Natural killer cell (primary cell): ENCODE results near the gene TMEM218. TPM values are rescaled to one million over a fixed set of nuclear protein-coding genes. Genes with fewer than 3 reads are reported as not detected.
A peak's percentile ranks its signal among the peaks of the same experiment; 100 is the strongest.

ENCODE experiments used
- ATAC-seq, 3 donors: fragments of 150-1000 bp in 2 of 3; fragments of 200-7000 bp in 1 of 3; cut with Tn5 transposase; 1 replicate in 1 of 3; 2 replicates in 2 of 3; pipeline ENCODE4 v1.10.0; 2021; ENCODE audit warnings: mild to moderate bottlenecking in 2 of 3, moderate library complexity in 2 of 3
- DNase-seq, 2 donors: peaks; one replicate each; pipeline versions ENCODE4 v3.0.0 to v3.0.0-alpha.2; 2013 to 2021; ENCODE audit warnings: mixed read lengths in 1 of 2
- H3K27ac ChIP-seq: one replicate; pipeline ENCODE4 v1.5.1; 2013; ENCODE audit warnings: mild to moderate bottlenecking, low read length
- H3K27me3 ChIP-seq: one replicate; pipeline ENCODE4 v1.6.1; 2013; ENCODE audit warnings: low read length; ENCODE audit not compliant: control insufficient read depth, insufficient read depth
- H3K36me3 ChIP-seq: one replicate; pipeline ENCODE4 v1.6.1; 2013; ENCODE audit warnings: low read length; ENCODE audit not compliant: control insufficient read depth, insufficient read depth
- H3K4me1 ChIP-seq: one replicate; pipeline ENCODE4 v1.6.1; 2013; ENCODE audit warnings: low read length; ENCODE audit not compliant: control insufficient read depth, insufficient read depth
- H3K4me3 ChIP-seq: one replicate; pipeline ENCODE4 v1.5.1; 2013; ENCODE audit warnings: low read length
- H3K9me3 ChIP-seq: one replicate; pipeline ENCODE4 v1.6.1; 2013; ENCODE audit warnings: low read length; ENCODE audit not compliant: control insufficient read depth, insufficient read depth
- H3K27ac Mint-ChIP-seq, 2 donors: one replicate each; pipeline ENCODE4 v1.8.0; 2022; ENCODE audit warnings: mild to moderate bottlenecking in 2 of 2, mixed read lengths in 2 of 2, moderate library complexity in 1 of 2
- H3K27me3 Mint-ChIP-seq, 2 donors: one replicate each; pipeline ENCODE4 v1.8.0; 2022; ENCODE audit warnings: low read depth in 2 of 2, mixed read lengths in 2 of 2
- H3K36me3 Mint-ChIP-seq: one replicate; pipeline ENCODE4 v1.8.0; 2022; ENCODE audit warnings: mixed read lengths
- H3K4me1 Mint-ChIP-seq, 2 donors: one replicate each; pipeline ENCODE4 v1.8.0; 2022; ENCODE audit warnings: mixed read lengths in 2 of 2
- H3K4me3 Mint-ChIP-seq: one replicate; pipeline ENCODE4 v1.8.0; 2022; ENCODE audit warnings: mild to moderate bottlenecking, moderate library complexity, mixed read lengths
- H3K9me3 Mint-ChIP-seq, 2 donors: one replicate each; pipeline ENCODE4 v1.8.0; 2022; ENCODE audit warnings: mixed read lengths in 2 of 2
- CTCF ChIP-seq: fragments of 200-600 bp; IDR thresholded peaks from one replicate; pipeline ENCODE4 v1.8.0; 2022; ENCODE audit warnings: antibody characterized with exemption
- WGBS: methylation state at CpG from one replicate; pipeline ENCODE4 v1.1.7; 2013; ENCODE audit warnings: missing lambda C conversion rate; ENCODE audit not compliant: insufficient coverage; 5-methylcytosine and 5-hydroxymethylcytosine counted together
- intact Hi-C: fragments of 100-400 bp; cut with micrococcal nuclease; formaldehyde crosslinking; loops from one replicate; pipeline ENCODE4 v1.14.2; 2022
- total RNA-seq, 4 donors: library from RNA; stranded (reverse); fragments of 120-200 nt in 1 of 4; gene quantifications; one replicate each; pipeline versions ENCODE4 v1.2.3 to v1.2.4, GENCODE V29; 2013 to 2022

Gene TMEM218
- total RNA-seq, 3 donors from 2014 or later (not counting 1 experiment from before 2014, with no cell fraction given): 10.0 to 14.2 (median 12.1) TPM

- H3K27ac Mint-ChIP-seq: no peak overlapping the region
- intact Hi-C loops: no loop called here
- H3K9me3 Mint-ChIP-seq: no peaks in the 10 kb centered on the region
- WGBS: 87% methylated on average over 4 of the region's 4 CpGs
- H3K36me3 ChIP-seq: no peaks in the 10 kb centered on the region
- no peaks in the 10 kb centered on the region for H3K4me1 ChIP-seq
- peaks cover 43 to 62% of the 10 kb centered on the region in 2 donors for H3K27me3 Mint-ChIP-seq
- H3K9me3 ChIP-seq: no peaks in the 10 kb centered on the region
- H3K4me3 Mint-ChIP-seq: no peak overlapping the region
- TF ChIP-seq CTCF: no peak
- H3K4me1 Mint-ChIP-seq: peaks cover 0 to 9% of the 10 kb centered on the region in 2 donors
- DNase-seq: no peak
- ATAC-seq: no peak
- H3K27me3 ChIP-seq: peaks cover 7% of the 10 kb centered on the region
- no peak overlapping the region for H3K4me3 ChIP-seq
- H3K27ac ChIP-seq: no peak overlapping the region
- H3K36me3 Mint-ChIP-seq: no peaks in the 10 kb centered on the region
Measured at GRCh38 chr11:125128450-125128849, 17.0 kb upstream of the TMEM218 start.

- Histone ChIP-seq H3K4me1 (no peaks in the 10 kb centered on the region), H3K9me3 (no peaks in the 10 kb centered on the region), H3K27me3 (peaks cover 4% of the 10 kb centered on the region), H3K27ac (no peak overlapping the region), H3K4me3 (no peak overlapping the region), H3K36me3 (no peaks in the 10 kb centered on the region)
- intact Hi-C loops: no loop called here
- H3K36me3 Mint-ChIP-seq: no peaks in the 10 kb centered on the region
- H3K27me3 Mint-ChIP-seq: peaks cover 35 to 64% of the 10 kb centered on the region in 2 donors
- H3K9me3 Mint-ChIP-seq: no peaks in the 10 kb centered on the region
- no peak overlapping the region for H3K4me3 Mint-ChIP-seq
- no peak overlapping the region for H3K27ac Mint-ChIP-seq
- DNase-seq: no peak
- WGBS: 69% methylated on average over 4 of the region's 4 CpGs
- no peak for TF ChIP-seq CTCF
- peaks cover 0 to 9% of the 10 kb centered on the region in 2 donors for H3K4me1 Mint-ChIP-seq
- ATAC-seq: no peak
Measured at GRCh38 chr11:125124618-125124992, 13.2 kb upstream of the TMEM218 start.

GRCh38 chr11:125123947-125124617 lies 12.7 kb upstream of the TMEM218 start:
- H3K4me1 Mint-ChIP-seq: peaks cover 0 to 9% of the 10 kb centered on the region in 2 donors
- ATAC-seq (peak; percentile 67 to 81 (median 81)), DNase-seq (peak in 1 of 2 donors; percentile 58)
- H3K27ac Mint-ChIP-seq: no peak overlapping the region
- intact Hi-C loops: no loop called here
- no peaks in the 10 kb centered on the region for H3K9me3 Mint-ChIP-seq
- no peak overlapping the region for H3K4me3 ChIP-seq
- no peak overlapping the region for H3K27ac ChIP-seq
- WGBS: 69% methylated on average over 10 of the region's 10 CpGs
- H3K27me3 Mint-ChIP-seq: peaks cover 30 to 64% of the 10 kb centered on the region in 2 donors
- peaks cover under 1% of the 10 kb centered on the region for H3K27me3 ChIP-seq
- no peaks in the 10 kb centered on the region for H3K36me3 ChIP-seq
- H3K4me1 ChIP-seq: no peaks in the 10 kb centered on the region
- peak overlapping the region; percentile 9 for H3K4me3 Mint-ChIP-seq
- TF ChIP-seq CTCF: peak; percentile 41
- H3K9me3 ChIP-seq: no peaks in the 10 kb centered on the region
- no peaks in the 10 kb centered on the region for H3K36me3 Mint-ChIP-seq
